COLO829 (cell line): Measurements from ENCODE around the gene ERC2.
"Not testable (repeated sequence)": the region's sequence is repeated elsewhere in the genome, so short reads cannot be mapped to it uniquely, and the experiment has no call there.

ENCODE experiments used
- DNase-seq: peaks from one replicate; pipeline ENCODE4 v3.0.0; 2012; ENCODE audit warnings: low spot score

ERC2 gene

GRCh38 chr3:56309465-56309864, 158.8 kb downstream of the ERC2 start:
- no peak for DNase-seq

GRCh38 chr3:56308471-56308870, 159.8 kb downstream of the ERC2 start:
- no peak for DNase-seq

- no peak for DNase-seq
Measured at GRCh38 chr3:56304069-56304468, 164.2 kb downstream of the ERC2 start.

DNA sequence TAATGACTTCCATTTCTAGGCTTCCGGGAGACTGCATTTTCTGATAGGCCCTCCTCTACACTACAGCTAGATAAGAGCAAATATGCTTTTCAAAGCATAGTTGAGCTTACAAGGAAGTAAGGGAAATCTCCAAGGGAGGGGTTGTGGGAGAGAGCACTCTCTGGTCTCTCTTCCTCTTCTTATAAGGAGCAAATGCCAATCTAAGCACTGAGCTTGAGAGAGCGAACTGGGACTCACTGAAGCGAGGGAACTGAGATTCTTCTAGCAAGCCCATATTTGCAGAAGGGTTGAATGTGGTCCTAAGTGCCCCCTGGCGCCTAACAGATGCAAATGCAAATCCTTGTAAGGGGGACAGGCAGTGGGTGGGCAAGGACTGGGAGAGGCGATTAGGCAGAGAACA, 164.8 kb downstream of the ERC2 start:
- DNase-seq = no peak

- no peak for DNase-seq
Measured at GRCh38 chr3:56302417-56302816, 165.8 kb downstream of the ERC2 start.

- DNase-seq = no peak
Measured at GRCh38 chr3:56297281-56297840, 170.9 kb downstream of the ERC2 start.

DNA sequence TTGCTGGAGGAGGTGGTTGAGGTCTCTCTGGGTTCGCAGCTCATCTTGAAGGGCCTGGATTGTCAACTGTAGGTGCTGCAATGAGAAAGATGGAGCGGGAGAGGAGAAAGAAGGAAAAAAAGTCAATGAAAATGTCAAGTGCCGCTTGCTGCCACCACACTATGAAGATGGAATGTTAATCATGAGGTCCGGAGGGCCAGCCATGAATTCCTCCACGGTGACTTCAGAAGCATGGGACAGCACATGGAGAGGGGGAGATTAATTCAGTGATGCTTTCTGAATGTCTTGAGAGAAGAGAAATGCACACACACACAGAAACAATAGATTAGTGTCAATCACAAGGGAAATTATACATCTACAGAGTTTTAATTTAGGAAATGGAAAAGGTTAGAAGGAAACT, 171.9 kb downstream of the ERC2 start:
- DNase-seq = no peak

DNA sequence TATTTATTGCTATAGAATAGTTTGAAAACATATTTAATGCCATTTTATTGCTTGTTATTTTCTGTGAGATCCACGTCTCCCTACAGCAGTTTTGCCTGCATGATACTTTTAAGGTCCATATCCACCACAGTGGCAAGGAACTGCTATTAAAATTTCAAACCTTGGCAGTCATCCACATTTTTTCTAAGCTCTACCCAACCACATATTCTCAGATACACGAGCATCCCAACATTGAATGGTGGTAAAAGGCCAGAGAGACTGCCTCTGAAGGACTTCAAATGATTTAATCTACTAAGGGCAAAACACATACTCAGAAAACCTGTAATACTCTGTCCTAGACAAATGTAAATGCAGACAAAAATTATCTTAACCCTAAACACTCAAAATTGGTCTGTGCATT, 173.1 kb downstream of the ERC2 start:
- no peak for DNase-seq

- DNase-seq = no peak
Measured at GRCh38 chr3:56294286-56294685, 174.0 kb downstream of the ERC2 start.

- no peak for DNase-seq
Measured at GRCh38 chr3:56291953-56292352, 176.3 kb downstream of the ERC2 start.

DNA sequence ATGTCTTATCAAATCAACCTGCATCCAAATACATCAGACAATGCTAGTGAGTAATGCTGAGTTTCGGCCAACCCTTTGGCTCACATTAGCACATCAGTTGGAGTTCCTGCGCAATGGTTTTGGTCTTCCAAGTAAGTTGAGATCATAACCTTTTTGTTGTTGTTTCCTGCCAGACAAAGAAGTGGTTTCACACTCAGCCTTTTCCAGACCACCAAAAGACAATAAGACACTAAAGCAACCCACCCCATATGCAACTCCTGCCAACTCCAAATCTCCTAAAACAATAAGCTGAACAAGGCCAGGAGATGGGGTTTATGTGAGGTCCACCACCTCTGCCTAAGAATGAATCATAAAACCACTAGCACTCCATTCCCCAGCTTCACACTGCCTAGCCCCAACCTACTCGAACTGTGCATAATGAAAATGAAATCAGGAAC, 177.0 kb downstream of the ERC2 start:
- DNase-seq = no peak

DNA sequence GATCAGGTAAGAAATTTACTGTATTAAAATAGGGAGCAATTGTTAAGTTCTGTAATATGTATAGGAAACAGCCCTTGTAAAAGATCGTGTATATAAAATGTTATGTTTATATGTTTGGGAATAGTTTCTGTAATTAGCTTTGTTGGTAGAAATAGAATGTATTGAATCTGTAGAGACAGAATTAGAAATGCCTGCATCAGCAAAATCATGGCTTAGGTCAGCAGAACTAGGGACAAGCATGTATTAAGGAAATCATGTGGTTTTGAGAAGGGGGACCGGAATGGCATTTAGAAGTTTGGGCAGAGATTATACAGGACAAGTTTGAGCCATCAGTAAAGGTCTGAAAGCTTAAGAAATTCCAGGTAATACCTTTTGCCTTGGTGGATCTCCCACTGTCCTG, 177.9 kb downstream of the ERC2 start:
- no peak for DNase-seq

GRCh38 chr3:56288258-56288657, 180.0 kb downstream of the ERC2 start:
- DNase-seq = no peak

DNA sequence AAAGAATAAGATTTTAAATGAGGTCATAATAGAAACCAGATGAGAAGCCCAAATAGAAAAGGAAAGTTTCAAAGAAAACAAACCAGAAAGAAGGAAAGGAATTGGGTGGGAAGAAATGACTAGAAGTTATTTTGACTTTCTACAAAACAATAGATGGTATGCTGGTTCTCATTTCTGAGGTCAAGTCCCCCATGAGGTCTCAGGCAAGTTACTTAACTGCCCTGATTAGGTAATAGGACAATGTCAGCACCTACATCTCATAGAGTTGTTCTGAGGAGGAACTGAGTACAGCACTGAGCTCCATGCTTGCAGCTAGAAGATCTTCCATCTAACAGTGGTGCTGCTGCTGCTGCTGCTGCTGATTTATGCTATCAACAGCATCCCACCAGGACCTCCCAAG, 185.9 kb downstream of the ERC2 start:
- DNase-seq = no peak

GRCh38 chr3:56277236-56277635, 191.0 kb downstream of the ERC2 start:
- DNase-seq = no peak

DNA sequence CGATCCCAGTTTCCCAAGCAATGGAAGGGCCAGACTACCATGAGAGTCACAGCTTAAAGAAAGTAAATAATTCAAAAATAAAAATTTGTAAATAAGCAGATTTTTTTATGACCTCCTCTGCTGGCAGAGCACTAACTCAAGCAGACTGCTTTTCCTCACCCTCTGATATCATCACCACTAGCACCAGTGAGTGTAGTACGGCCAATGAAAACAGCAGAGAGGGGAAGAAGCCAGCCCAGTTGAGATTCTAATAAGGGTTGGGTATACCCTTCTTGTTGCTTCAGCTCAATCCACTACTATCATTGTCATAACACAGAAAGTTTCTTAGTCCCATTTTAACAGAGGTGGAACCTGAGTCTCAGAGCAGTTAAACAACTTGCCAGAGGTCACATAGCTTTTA, 193.1 kb downstream of the ERC2 start:
- no peak for DNase-seq

GRCh38 chr3:56269755-56270535, 198.3 kb downstream of the ERC2 start:
- DNase-seq = no peak

DNA sequence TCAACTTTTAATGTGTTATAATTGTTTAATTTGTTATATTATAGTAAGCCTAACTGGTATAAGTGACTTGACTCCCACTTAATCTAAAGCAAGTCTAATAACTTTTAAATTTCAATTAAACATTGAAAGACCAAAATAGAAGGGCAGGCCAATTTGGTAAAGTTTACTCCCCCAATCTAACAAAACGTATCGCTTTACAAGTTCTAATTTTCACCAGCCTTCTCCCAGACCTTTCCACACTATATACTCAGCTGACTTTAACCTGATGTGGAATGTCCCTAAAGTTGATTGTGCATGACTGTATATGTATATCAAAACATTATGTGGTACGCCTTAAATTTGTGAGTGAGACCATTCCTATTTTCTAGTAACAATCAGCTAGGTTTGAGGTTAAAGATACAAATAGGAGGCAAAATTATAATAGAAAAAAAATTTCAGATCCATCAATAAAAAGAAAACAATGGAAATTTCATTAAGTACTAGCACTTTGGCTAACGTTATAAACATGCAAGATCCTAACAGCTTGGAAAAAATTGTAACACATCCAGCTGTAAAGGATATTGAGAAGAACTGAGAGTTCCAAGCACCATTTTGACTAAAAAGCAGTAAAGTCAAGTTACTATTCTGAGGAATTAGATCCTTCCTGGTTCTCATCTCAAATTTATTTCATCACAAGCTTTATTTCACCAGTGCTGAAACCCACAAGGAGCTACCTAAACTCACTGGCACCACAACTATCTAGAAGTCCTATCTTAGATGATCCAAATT, 199.5 kb downstream of the ERC2 start:
- no peak for DNase-seq

GRCh38 chr3:56261852-56262251, 206.4 kb downstream of the ERC2 start:
- not testable (repeated sequence) for DNase-seq

DNA sequence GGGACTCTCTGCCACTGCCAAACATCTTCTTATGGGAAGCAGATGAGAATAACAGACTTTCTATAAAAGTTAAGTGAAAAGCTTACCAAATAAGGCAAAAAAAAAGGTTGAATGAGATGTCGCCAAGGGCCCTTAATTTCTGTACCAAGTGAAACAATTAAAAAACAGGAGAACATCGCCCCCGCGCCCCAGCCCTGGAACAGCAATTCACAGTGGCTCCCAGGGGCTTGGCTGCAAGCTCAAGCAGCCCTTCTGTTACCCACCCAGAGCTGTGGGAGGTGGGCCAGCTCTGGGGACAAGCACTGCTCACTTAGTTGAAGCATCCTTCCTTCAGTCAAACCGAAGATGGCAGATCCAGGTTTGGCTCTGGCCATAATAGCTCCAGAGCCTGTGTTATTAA, 208.0 kb downstream of the ERC2 start:
- DNase-seq = no peak

DNA sequence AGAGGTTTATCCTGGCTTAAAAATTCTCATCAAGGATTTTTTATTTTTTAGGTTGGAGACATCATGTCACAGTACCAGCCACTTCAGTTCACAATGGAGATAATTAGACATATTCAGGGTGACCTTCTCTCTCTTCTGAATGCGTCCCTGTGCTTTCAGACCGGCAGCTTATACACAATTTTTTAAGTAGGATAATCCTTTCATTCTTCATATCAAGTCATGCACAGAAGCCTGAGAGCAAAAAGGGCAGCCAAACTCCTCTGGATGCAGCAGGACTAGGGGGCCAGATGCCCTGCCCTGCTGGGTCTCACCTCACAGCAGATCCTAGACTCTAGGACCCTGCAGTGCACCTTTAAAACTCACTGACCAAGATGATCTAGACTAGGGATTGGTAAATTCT, 210.4 kb downstream of the ERC2 start:
- no peak for DNase-seq

GRCh38 chr3:56254835-56255234, 213.4 kb downstream of the ERC2 start:
- no peak for DNase-seq

DNA sequence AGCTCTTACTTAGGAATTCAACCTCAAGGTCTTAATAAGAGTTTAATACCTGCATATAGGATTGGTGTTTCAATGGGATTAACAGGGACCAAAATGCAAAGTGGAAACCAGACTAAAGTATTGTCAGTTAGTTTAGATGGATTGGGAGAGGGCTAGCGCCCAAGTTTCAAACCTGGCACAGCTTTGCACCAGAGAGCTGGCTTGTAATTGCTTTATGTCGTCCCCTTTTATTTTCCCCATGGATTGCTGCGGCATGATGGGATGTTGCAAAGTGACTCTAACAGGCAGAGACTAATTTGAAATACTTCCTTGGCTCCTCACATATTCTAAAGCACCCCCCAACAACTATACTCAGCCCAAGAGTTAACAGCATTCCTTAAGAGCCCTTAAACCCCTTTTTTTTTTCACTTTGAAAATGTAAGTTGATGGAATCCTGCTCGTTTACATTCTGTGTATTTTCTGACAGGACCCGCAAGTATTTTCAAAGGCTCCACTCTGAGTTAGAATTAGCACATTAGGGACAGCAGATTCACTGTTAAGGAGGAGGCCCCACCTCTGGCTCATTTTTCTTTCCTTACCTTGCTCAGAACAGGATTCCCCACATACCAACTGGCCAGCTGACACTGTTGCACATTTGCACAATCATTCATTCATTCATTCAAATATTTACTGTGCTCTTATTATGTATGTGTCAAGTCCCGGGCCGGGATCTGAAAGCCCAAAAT, 214.2 kb downstream of the ERC2 start:
- DNase-seq = no peak
